SK-N-MC (cell line): ENCODE measurements around the gene CTF1.

ENCODE experiments used
- EZH2 ChIP-seq: fragments of 200-600 bp; sonication (generic); IDR thresholded peaks from one replicate; pipeline ENCODE4 v1.6.1; 2017; ENCODE audit warnings: antibody characterized with exemption
- POLR2AphosphoS5 ChIP-seq: IDR thresholded peaks from 2 replicates; pipeline ENCODE4 v1.6.1; 2012; ENCODE audit warnings: mild to moderate bottlenecking, low read depth, low read length, borderline replicate concordance

DNA sequence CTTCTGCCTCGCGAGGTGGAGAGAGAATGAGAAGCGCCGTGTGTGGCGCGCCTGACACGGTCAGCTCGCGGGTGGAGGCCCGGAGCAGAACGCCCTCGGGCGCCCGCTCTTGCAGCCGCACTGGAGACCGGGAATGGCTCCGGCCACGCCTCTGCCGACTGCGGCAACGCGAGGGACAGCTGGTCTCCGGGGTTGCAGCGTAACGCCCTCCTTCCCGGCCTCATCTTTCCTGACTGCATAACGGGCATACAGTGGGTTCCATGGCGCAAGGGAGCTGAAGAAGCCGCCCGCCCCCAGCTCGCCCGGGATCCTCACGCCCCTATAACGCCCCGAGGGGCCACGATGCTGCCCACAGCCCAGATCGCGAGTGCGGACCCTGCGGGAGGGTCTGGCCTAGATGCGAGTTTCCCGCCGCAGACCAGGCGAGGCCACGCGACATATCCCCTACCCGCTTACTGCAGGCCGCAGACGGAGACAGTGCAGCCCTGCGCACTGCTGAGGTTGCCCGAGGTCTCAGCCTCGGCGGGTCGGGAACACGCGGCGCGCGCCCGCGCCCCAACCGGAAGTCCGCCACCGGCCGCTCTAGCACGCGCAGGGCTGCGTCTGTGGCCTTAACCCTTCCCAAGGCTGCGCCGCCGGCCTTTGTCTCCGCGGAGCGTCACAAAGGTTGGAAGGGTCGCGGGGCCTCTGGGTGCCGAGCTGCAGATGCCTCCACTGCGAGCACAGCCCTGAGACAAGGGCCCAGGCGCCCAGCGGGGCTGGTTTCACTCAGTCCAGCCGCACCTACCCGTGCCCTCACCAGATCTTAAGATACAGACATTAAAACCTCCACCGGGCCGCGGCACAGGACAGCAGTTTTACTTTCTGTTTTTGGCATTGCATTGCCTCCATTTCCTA, 21.3 kb upstream of the CTF1 start:
- no peak for TF ChIP-seq EZH2
- TF ChIP-seq POLR2AphosphoS5: peak; percentile 96
